GM23248 (cell line): ENCODE data around the gene REC114.

Experiments
- EZH2 ChIP-seq: fragments of 200-600 bp; sonication (generic); IDR thresholded peaks from 2 replicates; pipeline ENCODE4 v1.6.1; 2018; ENCODE audit warnings: antibody characterized with exemption, mild to moderate bottlenecking; ENCODE audit not compliant: insufficient read depth, poor library complexity, severe bottlenecking
- EZH2phosphoT487 ChIP-seq: fragments of 200-600 bp; sonication (generic); IDR thresholded peaks from 2 replicates; pipeline ENCODE4 v1.6.1; 2018; ENCODE audit warnings: antibody characterized with exemption, moderate library complexity, mild to moderate bottlenecking, low read depth; ENCODE audit not compliant: insufficient read depth

GRCh38 chr15:73495181-73495580 lies 52.2 kb downstream of the REC114 start:
- TF ChIP-seq EZH2 (no peak), EZH2phosphoT487 (no peak)
